ENCODE measurements around the gene DCC. TPM values are rescaled to one million over a fixed set of nuclear protein-coding genes. Genes with fewer than 3 reads are reported as not detected.

DCC gene
- total RNA-seq, 2 experiments from 2014 or later: not detected

GRCh38 chr18:52936931-52937330, 596.9 kb downstream of the DCC start:
- Histone ChIP-seq H3K4me1 (ENCODE audit: insufficient read depth, low read length) (no peaks in the 10 kb centered on the region), H3K36me3 (ENCODE audit: insufficient read depth, low read length) (no peaks in the 10 kb centered on the region), H3K9me3 (ENCODE audit: control insufficient read depth in 1 of 2, insufficient read depth in 1 of 2, low read length in 2 of 2) (no peaks in the 10 kb centered on the region), H3K27ac (ENCODE audit: low read depth in 1 of 2, low read length in 2 of 2) (no peak overlapping the region), H3K27me3 (ENCODE audit: control insufficient read depth in 1 of 2, insufficient read depth in 2 of 2, low read length in 2 of 2) (no peaks in the 10 kb centered on the region), H3K4me3 (ENCODE audit: low read length) (no peak overlapping the region)
- TF ChIP-seq, protein P1, sequence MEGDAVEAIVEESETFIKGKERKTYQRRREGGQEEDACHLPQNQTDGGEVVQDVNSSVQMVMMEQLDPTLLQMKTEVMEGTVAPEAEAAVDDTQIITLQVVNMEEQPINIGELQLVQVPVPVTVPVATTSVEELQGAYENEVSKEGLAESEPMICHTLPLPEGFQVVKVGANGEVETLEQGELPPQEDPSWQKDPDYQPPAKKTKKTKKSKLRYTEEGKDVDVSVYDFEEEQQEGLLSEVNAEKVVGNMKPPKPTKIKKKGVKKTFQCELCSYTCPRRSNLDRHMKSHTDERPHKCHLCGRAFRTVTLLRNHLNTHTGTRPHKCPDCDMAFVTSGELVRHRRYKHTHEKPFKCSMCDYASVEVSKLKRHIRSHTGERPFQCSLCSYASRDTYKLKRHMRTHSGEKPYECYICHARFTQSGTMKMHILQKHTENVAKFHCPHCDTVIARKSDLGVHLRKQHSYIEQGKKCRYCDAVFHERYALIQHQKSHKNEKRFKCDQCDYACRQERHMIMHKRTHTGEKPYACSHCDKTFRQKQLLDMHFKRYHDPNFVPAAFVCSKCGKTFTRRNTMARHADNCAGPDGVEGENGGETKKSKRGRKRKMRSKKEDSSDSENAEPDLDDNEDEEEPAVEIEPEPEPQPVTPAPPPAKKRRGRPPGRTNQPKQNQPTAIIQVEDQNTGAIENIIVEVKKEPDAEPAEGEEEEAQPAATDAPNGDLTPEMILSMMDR (IDR thresholded peaks at IDR 0.05): no peak
- Mint-ChIP-seq H3K9me3 (peaks cover 4% of the 10 kb centered on the region), H3K36me3 (ENCODE audit: low read depth) (no peaks in the 10 kb centered on the region), H3K27ac (no peak overlapping the region), H3K4me3 (no peak overlapping the region), H3K4me1 (ENCODE audit: low read depth) (no peaks in the 10 kb centered on the region), H3K27me3 (no peaks in the 10 kb centered on the region)
- no peak for ATAC-seq (ENCODE audit: poor library complexity)
- ChIA-PET CTCF (no interaction called here), POLR2A (no interaction called here)
- intact Hi-C loops (cut with DNase I, micrococcal nuclease): no loop called here
- no peak for DNase-seq

- peaks cover 4% of the 10 kb centered on the region for H3K9me3 Mint-ChIP-seq
- DNase-seq (no peak), ATAC-seq (ENCODE audit: poor library complexity) (no peak)
- H3K27me3 Mint-ChIP-seq: no peaks in the 10 kb centered on the region
- TF ChIP-seq, protein P1 (IDR thresholded peaks at IDR 0.05): no peak
- Histone ChIP-seq H3K27me3 (ENCODE audit: control insufficient read depth in 1 of 2, insufficient read depth in 2 of 2, low read length in 2 of 2) (no peaks in the 10 kb centered on the region), H3K4me1 (ENCODE audit: insufficient read depth, low read length) (no peaks in the 10 kb centered on the region), H3K27ac (ENCODE audit: low read depth in 1 of 2, low read length in 2 of 2) (no peak overlapping the region), H3K9me3 (ENCODE audit: control insufficient read depth in 1 of 2, insufficient read depth in 1 of 2, low read length in 2 of 2) (no peaks in the 10 kb centered on the region), H3K36me3 (ENCODE audit: insufficient read depth, low read length) (no peaks in the 10 kb centered on the region), H3K4me3 (ENCODE audit: low read length) (no peak overlapping the region)
- H3K36me3 Mint-ChIP-seq (ENCODE audit: low read depth): no peaks in the 10 kb centered on the region
- intact Hi-C loops (cut with DNase I, micrococcal nuclease): no loop called here
- no peak overlapping the region for H3K27ac Mint-ChIP-seq
- CTCF ChIA-PET: no interaction called here
- no peaks in the 10 kb centered on the region for H3K4me1 Mint-ChIP-seq (ENCODE audit: low read depth)
- H3K4me3 Mint-ChIP-seq: no peak overlapping the region
- POLR2A ChIA-PET: no interaction called here
These were observed 597.8 kb downstream of the DCC start for GRCh38 chr18:52937840-52938239.

DNA sequence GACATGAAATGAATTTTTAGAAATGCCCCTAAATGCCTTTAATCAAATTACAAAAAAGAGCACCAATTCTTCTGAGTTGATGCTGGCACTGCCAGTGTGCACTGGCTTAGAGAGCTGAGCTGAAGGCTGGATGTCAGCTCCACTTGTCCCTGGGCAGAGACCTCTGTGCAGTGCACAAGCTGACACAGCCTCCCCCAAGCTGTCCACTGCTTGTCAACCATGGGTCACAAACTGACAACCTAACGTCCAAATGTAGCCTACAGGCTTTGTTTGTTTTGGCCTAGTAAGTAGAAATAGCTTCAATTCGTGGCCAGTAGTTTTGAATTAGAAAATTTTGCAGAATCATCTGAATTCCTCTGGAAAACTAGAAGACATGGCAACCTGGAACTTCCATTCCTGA, 605.6 kb downstream of the DCC start:
- Histone ChIP-seq H3K4me3 (ENCODE audit: low read length) (no peak overlapping the region), H3K4me1 (ENCODE audit: insufficient read depth, low read length) (no peaks in the 10 kb centered on the region), H3K27me3 (ENCODE audit: control insufficient read depth in 1 of 2, insufficient read depth in 2 of 2, low read length in 2 of 2) (no peaks in the 10 kb centered on the region), H3K36me3 (ENCODE audit: insufficient read depth, low read length) (no peaks in the 10 kb centered on the region), H3K9me3 (ENCODE audit: control insufficient read depth in 1 of 2, insufficient read depth in 1 of 2, low read length in 2 of 2) (peaks cover 0 to 3% of the 10 kb centered on the region in 2 experiments), H3K27ac (ENCODE audit: low read depth in 1 of 2, low read length in 2 of 2) (no peak overlapping the region)
- Mint-ChIP-seq H3K4me3 (no peak overlapping the region), H3K27ac (no peak overlapping the region), H3K9me3 (peaks cover 6% of the 10 kb centered on the region), H3K27me3 (no peaks in the 10 kb centered on the region), H3K36me3 (ENCODE audit: low read depth) (no peaks in the 10 kb centered on the region), H3K4me1 (ENCODE audit: low read depth) (no peaks in the 10 kb centered on the region)
- TF ChIP-seq, protein P1 (IDR thresholded peaks at IDR 0.05): no peak
- ChIA-PET POLR2A (no interaction called here), CTCF (no interaction called here)
- DNase-seq (no peak), ATAC-seq (ENCODE audit: poor library complexity) (no peak)
- intact Hi-C loops (cut with DNase I, micrococcal nuclease): no loop called here
